Measurements from ENCODE around the gene TSPAN18. TPM values are rescaled to one million over a fixed set of nuclear protein-coding genes. Genes with fewer than 3 reads are reported as not detected.

TSPAN18 gene
- total RNA-seq, 2 experiments from 2014 or later = 7.5 to 8.7 TPM

DNA sequence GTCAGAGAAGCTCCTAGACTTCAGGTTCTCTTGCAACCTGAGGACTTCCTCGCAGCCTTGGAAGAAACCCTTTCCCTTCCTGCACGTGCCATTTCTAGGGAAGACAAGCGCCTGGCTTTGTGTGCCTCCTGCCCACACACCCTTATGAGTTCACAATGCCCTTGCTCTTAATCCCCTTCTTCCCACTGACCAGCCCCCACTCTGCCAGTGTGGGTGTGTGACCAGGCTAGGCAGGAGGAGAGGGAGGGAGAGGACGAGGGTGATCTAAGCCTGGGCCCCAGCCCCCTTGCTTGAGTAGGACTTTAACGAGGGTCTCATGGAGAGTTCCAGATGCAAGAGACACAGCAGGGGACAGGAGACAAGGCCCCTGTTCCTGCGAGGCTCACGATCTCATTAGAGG, 193.7 kb downstream of the TSPAN18 start:
- ATAC-seq = no peak
- no peak overlapping the region for H3K4me3 Mint-ChIP-seq

DNA sequence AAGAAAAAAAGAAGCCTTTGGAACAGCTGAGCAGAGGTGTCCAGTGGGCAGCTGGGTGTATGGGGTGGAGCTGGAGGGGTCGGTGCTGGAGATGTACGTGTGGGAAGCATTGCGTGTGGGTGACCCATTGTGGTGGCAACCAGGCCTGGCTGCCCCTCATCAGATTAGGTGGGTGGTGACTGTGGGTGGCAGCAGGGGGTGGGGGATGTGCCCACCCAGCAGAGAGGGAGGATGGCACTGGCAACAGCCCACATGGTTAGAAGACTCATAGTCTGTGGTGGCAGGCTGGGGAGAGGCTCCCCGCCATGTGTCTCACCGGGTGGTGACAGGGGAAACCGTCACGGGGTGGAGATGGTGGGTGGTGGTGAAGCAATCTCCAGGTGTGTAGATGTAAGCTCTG, 196.4 kb downstream of the TSPAN18 start:
- no peak for DNase-seq
- ATAC-seq = no peak
- H3K4me1 Mint-ChIP-seq (ENCODE audit: low read depth) = no peaks in the 10 kb centered on the region
- H3K27me3 Mint-ChIP-seq (ENCODE audit: low read depth) = no peaks in the 10 kb centered on the region
- H3K27ac Mint-ChIP-seq = no peak overlapping the region
- no peaks in the 10 kb centered on the region for H3K36me3 Mint-ChIP-seq (ENCODE audit: low read depth)
- ChIA-PET CTCF (no interaction called here), POLR2A (no interaction called here)
- no peaks in the 10 kb centered on the region for H3K9me3 Mint-ChIP-seq (ENCODE audit: insufficient read depth)
- H3K4me3 Mint-ChIP-seq = no peak overlapping the region

More for the DNA sequence above, 193.7 kb downstream of the TSPAN18 start:
- Mint-ChIP-seq H3K36me3 (ENCODE audit: low read depth) (no peaks in the 10 kb centered on the region), H3K4me1 (ENCODE audit: low read depth) (no peaks in the 10 kb centered on the region), H3K27ac (no peak overlapping the region), H3K27me3 (ENCODE audit: low read depth) (peaks cover 4% of the 10 kb centered on the region), H3K9me3 (ENCODE audit: insufficient read depth) (no peaks in the 10 kb centered on the region)
- DNase-seq = no peak
- ChIA-PET CTCF (interaction anchor here (0.7 to 1.2 kb wide), 3 partner anchors 9 to 184 kb away, joined by 3 to 4 read pairs (median 3); no protein-coding TSS in a partner anchor), POLR2A (no interaction called here)

- Mint-ChIP-seq H3K36me3 (ENCODE audit: low read depth) (no peaks in the 10 kb centered on the region), H3K4me1 (ENCODE audit: low read depth) (no peaks in the 10 kb centered on the region), H3K4me3 (no peak overlapping the region), H3K9me3 (ENCODE audit: insufficient read depth) (no peaks in the 10 kb centered on the region), H3K27ac (no peak overlapping the region), H3K27me3 (ENCODE audit: low read depth) (no peaks in the 10 kb centered on the region)
- DNase-seq (no peak), ATAC-seq (no peak)
- ChIA-PET POLR2A (no interaction called here), CTCF (no interaction called here)
Observed at GRCh38 chr11:44923806-44924205, 197.0 kb downstream of the TSPAN18 start.

- Mint-ChIP-seq H3K27me3 (ENCODE audit: low read depth) (no peaks in the 10 kb centered on the region), H3K9me3 (ENCODE audit: insufficient read depth) (no peaks in the 10 kb centered on the region), H3K27ac (no peak overlapping the region), H3K4me1 (ENCODE audit: low read depth) (no peaks in the 10 kb centered on the region), H3K36me3 (ENCODE audit: low read depth) (no peaks in the 10 kb centered on the region), H3K4me3 (no peak overlapping the region)
- POLR2A ChIA-PET = no interaction called here
- DNase-seq (no peak), ATAC-seq (no peak)
- CTCF ChIA-PET = interaction anchor here (0.6 to 7.9 kb wide), 10 partner anchors 10 to 367 kb away, joined by 3 to 299 read pairs (median 6); no protein-coding TSS in a partner anchor
Observed at GRCh38 chr11:44926036-44926435, 199.3 kb downstream of the TSPAN18 start.

DNA sequence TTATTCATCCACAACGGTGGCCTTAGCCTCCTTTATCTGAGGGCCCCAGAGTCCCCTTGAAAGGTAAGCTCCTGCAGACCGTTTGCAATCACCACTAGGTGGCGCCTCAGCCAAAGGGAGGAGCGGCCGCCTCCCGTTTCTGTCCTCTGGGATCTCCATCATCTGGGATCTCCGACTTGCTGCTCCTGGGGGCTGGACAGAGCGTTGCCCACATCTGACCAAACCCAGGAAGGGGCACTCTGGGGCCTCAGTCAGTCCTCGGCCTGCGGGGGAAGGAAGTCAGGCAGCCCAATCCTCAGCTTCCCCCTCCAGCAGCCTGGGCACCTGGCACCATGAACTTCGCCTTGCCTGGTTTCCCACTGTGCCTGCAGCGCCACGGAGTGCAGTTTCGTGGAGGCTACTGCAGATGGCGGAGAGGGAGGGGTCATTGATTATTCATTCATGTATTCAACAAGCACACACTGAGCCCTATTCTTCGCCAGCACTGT, 200.5 kb downstream of the TSPAN18 start:
- Mint-ChIP-seq H3K36me3 (ENCODE audit: low read depth) (no peaks in the 10 kb centered on the region), H3K4me1 (ENCODE audit: low read depth) (no peaks in the 10 kb centered on the region), H3K27ac (no peak overlapping the region), H3K9me3 (ENCODE audit: insufficient read depth) (no peaks in the 10 kb centered on the region), H3K4me3 (no peak overlapping the region), H3K27me3 (ENCODE audit: low read depth) (no peaks in the 10 kb centered on the region)
- ATAC-seq (peak; percentile 65), DNase-seq (peak; percentile 65)
- POLR2A ChIA-PET = no interaction called here
- CTCF ChIA-PET = interaction anchor here (0.7 to 7.9 kb wide), 52 partner anchors 9 to 1474 kb away, joined by 3 to 299 read pairs (median 4); no protein-coding TSS in a partner anchor

DNA sequence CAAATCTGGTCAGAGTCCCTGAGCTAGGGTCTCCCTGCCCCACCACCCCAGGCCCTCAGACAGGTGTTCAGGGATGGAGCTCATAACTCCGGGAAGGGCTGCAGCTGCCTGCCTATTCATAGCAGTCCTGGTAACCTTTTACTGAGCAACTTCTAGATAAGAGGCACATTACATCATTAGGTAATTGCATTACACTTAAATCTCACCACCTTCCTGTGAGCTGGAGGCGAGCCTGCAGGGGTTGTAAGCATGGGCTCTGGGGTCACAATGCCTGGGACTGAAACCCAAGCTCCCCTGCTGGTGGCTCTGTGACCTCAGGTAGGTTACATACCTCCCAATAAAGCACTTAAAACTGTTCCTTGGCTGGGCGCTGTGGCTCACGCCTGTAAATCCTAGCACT, 201.4 kb downstream of the TSPAN18 start:
- Mint-ChIP-seq H3K27me3 (ENCODE audit: low read depth) (no peaks in the 10 kb centered on the region), H3K9me3 (ENCODE audit: insufficient read depth) (no peaks in the 10 kb centered on the region), H3K36me3 (ENCODE audit: low read depth) (no peaks in the 10 kb centered on the region), H3K27ac (no peak overlapping the region), H3K4me1 (ENCODE audit: low read depth) (no peaks in the 10 kb centered on the region), H3K4me3 (no peak overlapping the region)
- no peak for ATAC-seq
- POLR2A ChIA-PET = interaction anchor here (0.8 kb wide), 1 partner anchor 156 kb away, joined by 3 read pairs; no protein-coding TSS in a partner anchor
- no peak for DNase-seq
- CTCF ChIA-PET = interaction anchor here (0.8 to 7.9 kb wide), 11 partner anchors 8 to 406 kb away, joined by 3 to 299 read pairs (median 7); no protein-coding TSS in a partner anchor

DNA sequence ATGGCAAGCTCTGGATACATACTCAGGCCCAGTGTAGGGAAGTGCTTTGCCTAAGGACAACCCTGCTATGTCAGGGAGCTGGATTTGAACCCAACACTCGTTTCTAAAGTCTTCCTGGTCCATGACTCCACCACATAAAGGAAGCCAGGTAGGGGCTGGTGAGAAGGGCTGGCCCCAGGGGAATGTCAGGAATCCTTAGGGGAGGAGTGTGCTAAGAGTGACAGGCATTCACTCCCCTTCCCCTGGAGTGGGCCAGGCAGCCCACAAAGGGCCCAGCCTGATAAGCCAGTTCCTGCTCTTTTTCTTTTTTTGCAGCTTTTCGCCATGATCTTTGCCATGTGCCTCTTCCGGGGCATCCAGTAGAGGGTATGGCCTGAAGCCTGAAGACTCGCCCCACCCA, 202.1 kb downstream of the TSPAN18 start:
- Mint-ChIP-seq H3K4me1 (ENCODE audit: low read depth) (no peaks in the 10 kb centered on the region), H3K4me3 (no peak overlapping the region), H3K27me3 (ENCODE audit: low read depth) (no peaks in the 10 kb centered on the region), H3K36me3 (ENCODE audit: low read depth) (no peaks in the 10 kb centered on the region), H3K27ac (no peak overlapping the region), H3K9me3 (ENCODE audit: insufficient read depth) (no peaks in the 10 kb centered on the region)
- ATAC-seq (no peak), DNase-seq (no peak)
- ChIA-PET POLR2A (no interaction called here), CTCF (interaction anchor here (1.7 to 7.9 kb wide), 5 partner anchors 8 to 405 kb away, joined by 4 to 299 read pairs (median 23); no protein-coding TSS in a partner anchor)

DNA sequence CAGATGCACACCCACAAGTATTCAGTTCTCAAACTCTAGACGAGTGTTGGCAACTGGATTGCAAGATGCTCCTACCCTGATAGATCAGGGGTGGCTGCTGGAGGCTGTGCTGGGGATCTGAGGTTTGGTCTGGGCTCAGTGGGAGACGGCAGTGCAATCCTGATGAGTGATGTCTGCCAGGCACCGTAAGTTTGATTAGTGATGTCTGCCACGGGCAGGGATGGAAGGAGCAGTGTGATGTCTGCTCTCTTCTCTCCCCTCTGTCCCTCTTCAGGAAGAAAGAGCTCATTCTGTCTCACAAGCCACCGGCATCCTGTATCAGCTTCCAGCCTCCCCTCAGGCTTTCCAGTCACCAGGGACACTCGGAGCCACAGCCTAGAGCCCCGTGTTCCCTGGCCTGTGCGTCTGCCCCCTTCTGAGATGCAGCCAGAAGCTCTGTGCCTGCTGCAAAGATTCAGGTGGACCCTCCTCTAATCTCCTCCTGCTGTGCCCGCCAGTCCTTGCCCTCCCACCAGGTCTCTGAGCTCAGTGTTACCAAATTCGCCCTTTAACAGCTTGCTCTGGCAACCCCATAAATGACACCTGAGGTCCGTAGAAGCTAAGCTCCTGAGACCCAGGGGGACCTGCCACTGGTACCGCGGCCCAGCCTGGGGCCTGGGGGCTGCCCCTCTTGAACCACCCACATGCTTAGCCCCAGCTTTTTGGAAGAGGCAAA, 204.0 kb downstream of the TSPAN18 start:
- no peaks in the 10 kb centered on the region for H3K27me3 Mint-ChIP-seq (ENCODE audit: low read depth)
- ATAC-seq (no peak), DNase-seq (no peak)
- H3K36me3 Mint-ChIP-seq (ENCODE audit: low read depth) = no peaks in the 10 kb centered on the region
- H3K27ac Mint-ChIP-seq = no peak overlapping the region
- no peaks in the 10 kb centered on the region for H3K9me3 Mint-ChIP-seq (ENCODE audit: insufficient read depth)
- H3K4me3 Mint-ChIP-seq = no peak overlapping the region
- ChIA-PET CTCF (interaction anchor here (0.9 to 7.9 kb wide), 2 partner anchors 175 to 188 kb away, joined by 3 to 299 read pairs; no protein-coding TSS in a partner anchor), POLR2A (no interaction called here)
- H3K4me1 Mint-ChIP-seq (ENCODE audit: low read depth) = no peaks in the 10 kb centered on the region

- H3K27ac Mint-ChIP-seq = no peak overlapping the region
- ChIA-PET POLR2A (no interaction called here), CTCF (interaction anchor here (0.8 to 7.9 kb wide), 3 partner anchors 20 to 174 kb away, joined by 3 to 299 read pairs (median 3); no protein-coding TSS in a partner anchor)
- DNase-seq (no peak), ATAC-seq (no peak)
- H3K4me1 Mint-ChIP-seq (ENCODE audit: low read depth) = no peaks in the 10 kb centered on the region
- H3K36me3 Mint-ChIP-seq (ENCODE audit: low read depth) = no peaks in the 10 kb centered on the region
- no peak overlapping the region for H3K4me3 Mint-ChIP-seq
- no peaks in the 10 kb centered on the region for H3K9me3 Mint-ChIP-seq (ENCODE audit: insufficient read depth)
- no peaks in the 10 kb centered on the region for H3K27me3 Mint-ChIP-seq (ENCODE audit: low read depth)
Observed at GRCh38 chr11:44931466-44931865, 204.7 kb downstream of the TSPAN18 start.

- CTCF ChIA-PET = interaction anchor here (9.2 kb wide), 1 partner anchor 169 kb away, joined by 364 read pairs; no protein-coding TSS in a partner anchor
- Mint-ChIP-seq H3K27ac (no peak overlapping the region), H3K27me3 (ENCODE audit: low read depth) (no peaks in the 10 kb centered on the region)
Observed at GRCh38 chr11:44934110-44934509, 207.3 kb downstream of the TSPAN18 start.

GRCh38 chr11:44934735-44935250, 208.0 kb downstream of the TSPAN18 start:
- POLR2A ChIA-PET = no interaction called here
- DNase-seq (no peak), ATAC-seq (no peak)
- no peak overlapping the region for H3K4me3 Mint-ChIP-seq
- H3K27ac Mint-ChIP-seq = no peak overlapping the region
- no peaks in the 10 kb centered on the region for H3K4me1 Mint-ChIP-seq (ENCODE audit: low read depth)
- CTCF ChIA-PET = interaction anchor here (1.8 to 9.2 kb wide), 3 partner anchors 8 to 168 kb away, joined by 5 to 364 read pairs (median 63); no protein-coding TSS in a partner anchor
- H3K9me3 Mint-ChIP-seq (ENCODE audit: insufficient read depth) = no peaks in the 10 kb centered on the region
- H3K27me3 Mint-ChIP-seq (ENCODE audit: low read depth) = no peaks in the 10 kb centered on the region
- no peaks in the 10 kb centered on the region for H3K36me3 Mint-ChIP-seq (ENCODE audit: low read depth)

More at GRCh38 chr11:44934110-44934509, 207.3 kb downstream of the TSPAN18 start:
- no peak for ATAC-seq
- Mint-ChIP-seq H3K4me3 (no peak overlapping the region), H3K4me1 (ENCODE audit: low read depth) (no peaks in the 10 kb centered on the region), H3K36me3 (ENCODE audit: low read depth) (no peaks in the 10 kb centered on the region), H3K9me3 (ENCODE audit: insufficient read depth) (no peaks in the 10 kb centered on the region)
- no peak for DNase-seq
- POLR2A ChIA-PET = no interaction called here

DNA sequence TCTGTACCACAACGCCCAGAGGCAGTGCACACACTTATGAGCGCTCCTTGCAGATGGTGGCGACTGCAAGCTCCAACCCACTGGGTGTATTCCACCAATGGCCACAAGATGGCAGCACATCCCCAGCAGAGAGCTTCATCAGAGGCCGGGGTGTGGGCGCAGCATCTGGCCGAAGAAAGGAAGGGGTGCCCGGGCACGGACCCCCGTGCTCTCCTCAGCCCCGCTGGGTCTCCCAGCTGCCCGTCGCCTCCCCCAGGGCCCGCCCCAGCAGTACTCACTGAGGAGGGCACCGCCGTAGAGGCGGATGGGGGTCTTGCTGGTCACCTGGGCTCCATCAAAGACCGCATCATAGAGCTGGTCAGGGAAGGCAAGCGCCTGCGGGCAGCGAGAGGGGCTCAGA, 209.8 kb downstream of the TSPAN18 start:
- Mint-ChIP-seq H3K4me3 (no peak overlapping the region), H3K27ac (no peak overlapping the region), H3K9me3 (ENCODE audit: insufficient read depth) (no peaks in the 10 kb centered on the region), H3K27me3 (ENCODE audit: low read depth) (no peaks in the 10 kb centered on the region), H3K4me1 (ENCODE audit: low read depth) (no peaks in the 10 kb centered on the region), H3K36me3 (ENCODE audit: low read depth) (no peaks in the 10 kb centered on the region)
- ATAC-seq (peak; percentile 77), DNase-seq (peak; percentile 86)
- ChIA-PET CTCF (interaction anchor here (0.6 to 9.2 kb wide), 40 partner anchors 9 to 412 kb away, joined by 3 to 364 read pairs (median 4); partner anchors contain the start of gene TP53I11), POLR2A (interaction anchor here (1.0 to 1.3 kb wide), 2 partner anchors 43 to 167 kb away, joined by 3 to 13 read pairs; no protein-coding TSS in a partner anchor)

Measured in activated CD8-positive, alpha-beta T cell treated with anti-CD3 and anti-CD28 coated beads, Interleukin-2, amount 10 ng/mL, durations not matched to agents 7 days and 5 days (primary cell).